GM12875 (cell line): Measurements from ENCODE around the gene C5AR2.
"Not testable (repeated sequence)": the region's sequence is repeated elsewhere in the genome, so short reads cannot be mapped to it uniquely, and the experiment has no call there.

Source experiments
- H3K4me3 ChIP-seq: one replicate; pipeline ENCODE4 v1.5.1; 2011; ENCODE audit warnings: low read depth, low read length, control low read depth
- TF ChIP-seq, protein P1 (sequence below): IDR thresholded peaks from 2 replicates; pipeline ENCODE4 v1.5.1; 2011; ENCODE audit warnings: low read depth, mild to moderate bottlenecking, control low read depth, inconsistent platforms, low read length, moderate library complexity, borderline replicate concordance; ENCODE audit not compliant: insufficient read depth

Gene C5AR2

DNA sequence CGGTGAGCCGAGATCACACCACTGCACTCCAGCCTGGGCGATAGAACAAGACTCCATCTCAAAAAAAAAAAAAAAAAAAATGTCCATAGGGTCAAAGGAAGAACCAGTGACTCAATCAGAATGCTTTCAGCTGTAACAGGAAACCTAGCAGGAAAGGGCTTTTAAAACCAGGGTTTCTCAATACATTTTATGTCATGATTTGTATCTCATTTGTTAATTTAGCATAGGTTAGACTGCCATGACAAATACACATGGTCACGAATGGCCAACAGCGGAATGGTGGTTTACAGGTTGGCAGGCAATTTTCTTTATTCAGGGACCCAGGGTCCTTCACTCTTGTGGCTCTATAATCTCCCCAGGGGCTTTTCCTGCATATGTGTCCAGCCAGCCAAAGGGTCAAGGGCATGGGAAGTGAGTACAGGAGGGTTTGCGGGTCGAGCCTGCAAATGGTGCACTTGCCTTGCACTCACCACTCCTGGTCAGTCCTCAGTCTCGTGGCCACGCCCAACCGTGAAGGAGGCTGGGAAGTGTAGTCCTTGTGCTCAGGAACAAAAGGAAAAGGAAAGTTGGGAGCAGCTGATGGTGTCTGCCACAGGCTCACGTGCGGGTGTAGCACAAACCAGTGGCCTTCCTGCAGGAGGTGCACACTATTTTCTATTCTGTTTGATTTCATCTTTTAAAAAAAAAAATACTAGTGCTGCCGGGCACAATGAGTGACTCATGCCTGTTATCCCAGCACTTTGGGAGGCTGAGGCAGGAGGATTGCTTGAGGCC lies 32.0 kb downstream of the C5AR2 start:
- TF ChIP-seq, protein P1, sequence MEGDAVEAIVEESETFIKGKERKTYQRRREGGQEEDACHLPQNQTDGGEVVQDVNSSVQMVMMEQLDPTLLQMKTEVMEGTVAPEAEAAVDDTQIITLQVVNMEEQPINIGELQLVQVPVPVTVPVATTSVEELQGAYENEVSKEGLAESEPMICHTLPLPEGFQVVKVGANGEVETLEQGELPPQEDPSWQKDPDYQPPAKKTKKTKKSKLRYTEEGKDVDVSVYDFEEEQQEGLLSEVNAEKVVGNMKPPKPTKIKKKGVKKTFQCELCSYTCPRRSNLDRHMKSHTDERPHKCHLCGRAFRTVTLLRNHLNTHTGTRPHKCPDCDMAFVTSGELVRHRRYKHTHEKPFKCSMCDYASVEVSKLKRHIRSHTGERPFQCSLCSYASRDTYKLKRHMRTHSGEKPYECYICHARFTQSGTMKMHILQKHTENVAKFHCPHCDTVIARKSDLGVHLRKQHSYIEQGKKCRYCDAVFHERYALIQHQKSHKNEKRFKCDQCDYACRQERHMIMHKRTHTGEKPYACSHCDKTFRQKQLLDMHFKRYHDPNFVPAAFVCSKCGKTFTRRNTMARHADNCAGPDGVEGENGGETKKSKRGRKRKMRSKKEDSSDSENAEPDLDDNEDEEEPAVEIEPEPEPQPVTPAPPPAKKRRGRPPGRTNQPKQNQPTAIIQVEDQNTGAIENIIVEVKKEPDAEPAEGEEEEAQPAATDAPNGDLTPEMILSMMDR = no peak
- H3K4me3 ChIP-seq = no peak overlapping the region

DNA sequence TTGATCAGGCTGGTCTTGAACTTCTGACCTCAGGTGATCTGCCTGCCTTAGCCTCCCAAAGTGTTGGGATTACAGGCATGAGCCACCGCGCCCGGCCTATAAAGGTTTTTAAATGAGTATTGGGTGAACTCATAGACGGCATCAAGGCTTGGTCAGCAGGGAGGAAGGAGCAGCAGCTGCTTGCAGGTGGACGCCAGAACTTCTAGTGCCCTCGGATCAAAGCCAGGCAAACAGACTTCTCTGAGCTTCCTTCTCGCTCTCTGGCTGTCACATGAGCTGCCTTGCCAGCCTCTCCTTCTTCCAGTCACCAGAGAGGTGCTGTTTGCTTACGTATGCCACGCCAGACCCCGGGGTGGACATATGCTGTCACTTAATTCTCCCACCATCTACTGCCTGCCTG lies 33.5 kb downstream of the C5AR2 start:
- not testable (repeated sequence) for H3K4me3 ChIP-seq

DNA sequence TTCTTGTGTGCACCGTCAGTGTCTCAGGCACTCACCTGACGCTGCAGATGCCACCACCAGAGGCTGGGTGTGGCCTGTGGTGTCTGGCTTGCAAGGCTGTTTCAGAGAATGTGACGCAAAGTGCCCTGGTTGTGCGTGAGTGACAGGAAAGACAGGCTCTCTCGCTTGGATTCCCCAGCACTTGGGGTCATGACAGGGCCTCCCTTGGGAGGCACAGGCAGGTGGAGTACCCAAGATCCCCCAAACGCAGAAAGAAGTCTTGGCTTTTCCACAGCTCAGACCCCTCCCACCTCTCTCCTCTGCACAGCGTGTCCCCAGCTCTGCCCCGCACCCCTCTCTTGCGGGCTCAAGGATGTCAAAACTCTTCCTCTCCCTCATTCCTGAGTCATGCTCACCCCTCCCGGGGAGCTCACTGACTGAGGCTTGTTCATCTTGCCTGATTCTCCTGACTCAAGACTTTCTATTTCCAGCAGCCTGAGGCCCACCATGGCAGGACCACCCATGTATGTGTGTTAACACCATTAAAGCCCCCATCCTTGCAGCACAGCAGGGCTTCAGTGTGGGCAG lies 38.2 kb downstream of the C5AR2 start:
- H3K4me3 ChIP-seq = no peak overlapping the region
- TF ChIP-seq, protein P1 = no peak

DNA sequence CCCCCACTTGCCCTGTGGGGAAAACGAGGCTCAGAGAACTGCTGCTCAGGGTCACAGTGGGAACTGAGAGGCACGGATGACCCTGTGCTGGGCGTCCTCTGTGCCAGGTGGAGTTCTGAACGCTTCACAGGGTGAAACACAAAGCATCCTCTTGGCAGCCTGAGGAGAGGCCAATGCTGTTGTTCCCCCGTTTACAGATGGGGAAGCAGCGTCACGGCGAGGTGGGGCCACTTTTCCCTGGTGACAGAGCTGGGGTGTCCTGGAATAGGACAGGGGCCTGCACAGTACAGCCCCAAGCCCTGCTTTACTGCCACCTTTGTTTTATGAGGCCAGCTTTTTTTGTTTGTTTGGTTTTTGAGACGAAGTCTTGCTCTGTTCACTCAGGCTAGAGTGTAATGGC lies 39.3 kb downstream of the C5AR2 start:
- H3K4me3 ChIP-seq = no peak overlapping the region
- TF ChIP-seq, protein P1 = no peak

DNA sequence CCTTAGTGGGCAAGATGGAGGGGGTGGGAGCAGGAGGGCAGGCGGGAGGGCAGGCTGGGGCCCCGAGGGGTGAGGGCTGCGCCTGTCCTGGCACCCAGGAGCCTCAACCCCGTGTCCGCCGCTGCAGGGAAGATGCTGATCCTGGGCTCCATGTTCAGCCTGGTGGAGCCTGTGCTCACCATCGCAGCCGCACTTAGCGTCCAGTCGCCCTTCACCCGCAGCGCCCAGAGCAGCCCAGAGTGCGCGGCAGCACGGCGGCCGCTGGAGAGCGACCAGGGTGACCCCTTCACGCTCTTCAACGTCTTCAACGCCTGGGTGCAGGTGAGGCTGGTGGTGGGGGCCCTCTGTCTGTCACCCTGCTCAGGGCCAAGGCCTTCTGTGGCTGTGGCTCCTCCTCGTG lies 40.6 kb downstream of the C5AR2 start:
- no peak overlapping the region for H3K4me3 ChIP-seq
- TF ChIP-seq, protein P1 = no peak

DNA sequence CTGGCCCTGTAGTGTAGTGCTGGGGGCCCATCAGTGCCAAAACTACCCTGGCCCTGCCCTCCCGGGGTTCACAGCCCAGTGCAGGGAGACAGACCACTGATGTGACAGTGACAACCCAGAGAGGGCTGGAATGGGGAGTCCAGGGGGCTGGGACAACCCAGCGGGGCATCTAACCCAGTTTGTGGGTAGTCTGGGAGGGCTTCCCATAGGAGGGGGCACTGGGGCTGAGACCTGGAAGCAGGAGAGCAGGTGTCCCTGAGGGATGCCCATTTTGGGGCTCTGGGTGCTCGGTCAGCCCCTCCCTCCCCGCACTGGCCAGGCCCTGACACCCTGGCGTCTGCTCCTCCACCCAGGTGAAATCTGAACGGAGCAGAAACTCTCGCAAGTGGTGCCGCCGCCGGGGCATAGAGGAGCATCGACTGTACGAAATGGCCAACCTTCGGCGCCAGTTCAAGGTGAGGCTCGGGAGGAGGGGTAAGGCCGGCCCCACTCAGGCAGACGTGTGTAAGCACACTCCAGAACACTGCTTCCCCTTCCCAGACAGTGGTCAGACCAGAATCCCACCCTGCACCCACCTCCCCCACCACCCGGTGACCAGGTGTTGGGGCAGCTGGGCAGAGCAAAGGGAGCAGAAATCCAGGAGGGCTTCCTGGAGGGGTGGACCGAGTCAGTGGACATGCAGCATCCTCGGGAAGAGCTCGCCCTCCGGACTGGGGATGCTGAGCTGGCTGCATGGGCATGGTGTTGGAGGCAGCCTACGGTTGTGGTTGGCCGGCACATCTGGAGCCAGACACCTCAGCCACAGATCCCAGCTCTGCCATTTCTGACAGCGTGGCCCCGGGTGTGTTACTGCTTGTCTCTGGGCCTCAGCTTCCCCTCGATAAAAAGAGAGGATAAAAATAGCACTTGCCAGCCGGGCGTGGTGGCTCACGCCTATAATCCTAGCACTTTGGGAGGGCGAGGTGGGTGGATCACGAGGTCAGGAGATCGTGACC lies 41.6 kb downstream of the C5AR2 start:
- TF ChIP-seq, protein P1 = no peak

More for the DNA sequence above, 41.6 kb downstream of the C5AR2 start:
- H3K4me3 ChIP-seq = no peak overlapping the region
